Measurements from ENCODE around the gene CCDC177. TPM values are rescaled to one million over a fixed set of nuclear protein-coding genes. Genes with fewer than 3 reads are reported as not detected.

CCDC177 gene
- polyA plus RNA-seq, 1 donor (not counting 4 experiments of a cell fraction or from before 2014, with no cell fraction given): not detected

DNA sequence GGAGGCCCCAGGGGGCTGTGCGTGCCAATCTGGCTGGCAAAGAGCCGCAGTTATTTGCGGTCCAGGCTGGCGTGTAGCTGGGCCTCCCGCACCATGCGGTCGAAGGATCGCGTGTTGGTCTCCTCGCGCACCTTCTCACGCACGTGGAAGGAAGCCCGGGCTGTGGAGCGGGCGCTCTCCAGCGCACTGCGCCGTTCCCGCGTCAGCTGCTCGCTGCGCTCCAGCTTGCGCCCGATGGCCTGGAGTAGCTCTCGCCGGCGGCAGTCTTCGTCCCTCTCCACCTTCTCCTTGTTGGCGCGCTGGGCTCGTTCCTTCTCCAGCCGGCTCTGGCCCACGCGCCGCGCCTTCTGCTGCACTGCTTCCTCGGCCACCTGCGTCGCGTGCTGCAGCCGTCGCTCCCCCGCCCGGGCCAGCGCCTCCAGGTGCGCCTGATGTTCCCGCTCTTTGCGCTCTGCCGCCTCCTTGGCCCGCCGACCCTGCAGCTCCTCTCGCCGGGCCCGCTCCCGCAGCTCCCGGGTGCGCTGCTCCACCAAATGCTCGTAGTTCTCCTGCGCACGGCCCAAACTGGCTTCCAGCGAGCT, 3.1 kb downstream of the CCDC177 start:
- Histone ChIP-seq H4K20me1 (ENCODE audit: control insufficient read depth, extremely low read depth, insufficient read depth, low read length) (no peaks in the 10 kb centered on the region), H3K27ac (ENCODE audit: control insufficient read depth, insufficient read depth, low read length) (no peak overlapping the region), H2AFZ (ENCODE audit: control insufficient read depth, low read length) (no peak overlapping the region), H3K9me3 (ENCODE audit: control insufficient read depth, low read depth, low read length) (no peaks in the 10 kb centered on the region), H3K27me3 (ENCODE audit: control insufficient read depth, extremely low read depth, insufficient read depth, low read length) (peaks cover 77% of the 10 kb centered on the region), H3K79me2 (ENCODE audit: control insufficient read depth, insufficient read depth, low read length) (no peaks in the 10 kb centered on the region), H3K36me3 (ENCODE audit: control insufficient read depth in 2 of 2, extremely low read depth in 1 of 2, insufficient read depth in 2 of 2, low read length in 2 of 2) (no peaks in the 10 kb centered on the region), H3K9me1 (ENCODE audit: control insufficient read depth, extremely low read depth, insufficient read depth, low read length) (no peaks in the 10 kb centered on the region), H3K9ac (ENCODE audit: control insufficient read depth, extremely low read depth, insufficient read depth, low read length) (no peak overlapping the region), H3K4me3 (ENCODE audit: control insufficient read depth in 2 of 3, extremely low read depth in 1 of 3, insufficient read depth in 2 of 3, low read depth in 1 of 3, low read length in 3 of 3) (peak overlapping the region in 2 of 3 experiments; percentile 22 to 46), H3K4me1 (ENCODE audit: control insufficient read depth, extremely low read depth, insufficient read depth, low read length) (peaks cover 8% of the 10 kb centered on the region), H3K4me2 (ENCODE audit: control insufficient read depth, extremely low read depth, insufficient read depth, low read depth, low read length) (peak overlapping the region; percentile 71)
- FAIRE-seq: no peak
- TF ChIP-seq, protein P1, sequence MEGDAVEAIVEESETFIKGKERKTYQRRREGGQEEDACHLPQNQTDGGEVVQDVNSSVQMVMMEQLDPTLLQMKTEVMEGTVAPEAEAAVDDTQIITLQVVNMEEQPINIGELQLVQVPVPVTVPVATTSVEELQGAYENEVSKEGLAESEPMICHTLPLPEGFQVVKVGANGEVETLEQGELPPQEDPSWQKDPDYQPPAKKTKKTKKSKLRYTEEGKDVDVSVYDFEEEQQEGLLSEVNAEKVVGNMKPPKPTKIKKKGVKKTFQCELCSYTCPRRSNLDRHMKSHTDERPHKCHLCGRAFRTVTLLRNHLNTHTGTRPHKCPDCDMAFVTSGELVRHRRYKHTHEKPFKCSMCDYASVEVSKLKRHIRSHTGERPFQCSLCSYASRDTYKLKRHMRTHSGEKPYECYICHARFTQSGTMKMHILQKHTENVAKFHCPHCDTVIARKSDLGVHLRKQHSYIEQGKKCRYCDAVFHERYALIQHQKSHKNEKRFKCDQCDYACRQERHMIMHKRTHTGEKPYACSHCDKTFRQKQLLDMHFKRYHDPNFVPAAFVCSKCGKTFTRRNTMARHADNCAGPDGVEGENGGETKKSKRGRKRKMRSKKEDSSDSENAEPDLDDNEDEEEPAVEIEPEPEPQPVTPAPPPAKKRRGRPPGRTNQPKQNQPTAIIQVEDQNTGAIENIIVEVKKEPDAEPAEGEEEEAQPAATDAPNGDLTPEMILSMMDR (optimal IDR thresholded peaks at IDR 0.05 in 1 of 3, IDR thresholded peaks at IDR 0.05 in 1 of 3, conservative IDR thresholded peaks at IDR 0.05 in 1 of 3; ENCODE audit: extremely low read depth in 1 of 3, insufficient read depth in 2 of 3, low read length in 3 of 3): no peak
- TF ChIP-seq EZH2 (IDR thresholded peaks at IDR 0.05; ENCODE audit: low read length): no peak
- dilution Hi-C loops (cut with MboI; ENCODE audit: extremely low pct_ligation_motif_present, low sequenced_read_pairs): no loop called here
- DNase-seq (ENCODE audit: low read depth, low spot score): no peak

DNA sequence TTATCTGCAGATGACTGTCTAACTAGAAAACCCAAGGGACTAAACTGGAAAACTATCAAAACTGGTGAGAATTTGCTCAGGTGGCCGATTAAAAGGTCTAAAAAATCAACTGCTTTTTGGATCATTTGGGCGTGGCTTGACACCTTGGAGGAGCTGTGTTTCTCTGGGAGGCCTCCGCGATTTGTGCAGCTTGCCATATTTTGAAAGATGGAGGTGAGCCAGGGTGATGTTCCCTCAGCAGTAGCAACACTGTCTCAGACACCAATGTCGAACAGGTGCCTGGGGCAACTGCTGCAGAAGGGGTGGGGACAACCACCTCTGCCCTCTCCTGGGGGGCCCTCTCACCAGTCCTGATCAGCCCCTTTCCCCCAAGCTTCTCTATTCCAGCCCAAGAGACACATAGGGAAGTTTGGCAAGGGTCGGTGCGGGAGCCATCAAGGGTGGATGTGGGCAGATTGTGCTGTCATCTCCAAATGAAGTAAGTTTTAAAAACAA, 3.8 kb downstream of the CCDC177 start:
- H3K27ac ChIP-seq (ENCODE audit: control insufficient read depth, insufficient read depth, low read length): no peak overlapping the region
- dilution Hi-C loops (cut with MboI; ENCODE audit: extremely low pct_ligation_motif_present, low sequenced_read_pairs): no loop called here
- H2AFZ ChIP-seq (ENCODE audit: control insufficient read depth, low read length): no peak overlapping the region
- no peak overlapping the region for H3K9ac ChIP-seq (ENCODE audit: control insufficient read depth, extremely low read depth, insufficient read depth, low read length)
- DNase-seq (ENCODE audit: low read depth, low spot score): no peak
- FAIRE-seq: no peak
- H3K79me2 ChIP-seq (ENCODE audit: control insufficient read depth, insufficient read depth, low read length): no peaks in the 10 kb centered on the region
- peaks cover 72% of the 10 kb centered on the region for H3K27me3 ChIP-seq (ENCODE audit: control insufficient read depth, extremely low read depth, insufficient read depth, low read length)
- H3K4me1 ChIP-seq (ENCODE audit: control insufficient read depth, extremely low read depth, insufficient read depth, low read length): peaks cover 8% of the 10 kb centered on the region
- H3K36me3 ChIP-seq (ENCODE audit: control insufficient read depth in 2 of 2, extremely low read depth in 1 of 2, insufficient read depth in 2 of 2, low read length in 2 of 2): no peaks in the 10 kb centered on the region
- TF ChIP-seq EZH2 (IDR thresholded peaks at IDR 0.05; ENCODE audit: low read length): no peak
- TF ChIP-seq, protein P1 (optimal IDR thresholded peaks at IDR 0.05 in 1 of 3, IDR thresholded peaks at IDR 0.05 in 1 of 3, conservative IDR thresholded peaks at IDR 0.05 in 1 of 3; ENCODE audit: extremely low read depth in 1 of 3, insufficient read depth in 2 of 3, low read length in 3 of 3): no peak
- no peaks in the 10 kb centered on the region for H3K9me1 ChIP-seq (ENCODE audit: control insufficient read depth, extremely low read depth, insufficient read depth, low read length)
- H4K20me1 ChIP-seq (ENCODE audit: control insufficient read depth, extremely low read depth, insufficient read depth, low read length): no peaks in the 10 kb centered on the region
- H3K4me3 ChIP-seq (ENCODE audit: control insufficient read depth in 2 of 3, extremely low read depth in 1 of 3, insufficient read depth in 2 of 3, low read depth in 1 of 3, low read length in 3 of 3): no peak overlapping the region
- no peak overlapping the region for H3K4me2 ChIP-seq (ENCODE audit: control insufficient read depth, extremely low read depth, insufficient read depth, low read depth, low read length)
- no peaks in the 10 kb centered on the region for H3K9me3 ChIP-seq (ENCODE audit: control insufficient read depth, low read depth, low read length)

All from keratinocyte (primary cell).